ENCODE data around the gene BICC1. TPM values are rescaled to one million over a fixed set of nuclear protein-coding genes. Genes with fewer than 3 reads are reported as not detected.

The BICC1 gene
- polyA plus RNA-seq, 3 donors, result 0.02 to 0.24 (median 0.14) TPM

GRCh38 chr10:58807629-58808022, 295.0 kb downstream of the BICC1 start:
- intact Hi-C loops (cut with micrococcal nuclease), result no loop called here
- Mint-ChIP-seq H3K4me1 (no peaks in the 10 kb centered on the region), H3K27ac (no peak overlapping the region), H3K36me3 (peaks cover 2 to 4% of the 10 kb centered on the region in 2 donors), H3K9me3 (peaks cover 0 to 3% (median 0%) of the 10 kb centered on the region in 7 donors), H3K27me3 (ENCODE audit: low read depth in 3 of 3) (peaks cover 0 to 2% (median 0%) of the 10 kb centered on the region in 3 donors), H3K4me3 (no peak overlapping the region)
- Histone ChIP-seq H3K4me2 (replicated peaks; ENCODE audit: extremely low read depth, low read length, poor library complexity, severe bottlenecking) (no peak overlapping the region), H3K79me2 (ENCODE audit: insufficient read depth, low read length) (no peaks in the 10 kb centered on the region), H3K27ac (ENCODE audit: low read depth in 1 of 2, low read length in 2 of 2) (no peak overlapping the region), H3K9ac (ENCODE audit: insufficient read depth, low read length, poor library complexity, severe bottlenecking) (no peak overlapping the region), H3K9me3 (replicated peaks in 1 of 2; ENCODE audit: control insufficient read depth in 1 of 2, insufficient read depth in 1 of 2, low read length in 2 of 2) (no peaks in the 10 kb centered on the region), H3K27me3 (ENCODE audit: control insufficient read depth in 2 of 2, insufficient read depth in 2 of 2, low read length in 2 of 2) (no peaks in the 10 kb centered on the region), H2AFZ (ENCODE audit: insufficient read depth, low read depth, low read length, poor library complexity, severe bottlenecking) (no peak overlapping the region), H3K4me3 (replicated peaks in 1 of 3; ENCODE audit: low read depth in 2 of 3, low read length in 3 of 3) (no peak overlapping the region), H4K20me1 (ENCODE audit: insufficient read depth, low read length) (no peaks in the 10 kb centered on the region), H3K4me1 (ENCODE audit: control insufficient read depth in 1 of 2, insufficient read depth in 2 of 2, low read length in 2 of 2) (no peaks in the 10 kb centered on the region), H3K36me3 (replicated peaks in 1 of 2; ENCODE audit: control insufficient read depth in 1 of 2, insufficient read depth in 2 of 2, low read length in 2 of 2) (no peaks in the 10 kb centered on the region)
- no CpG with 5 or more reads among the region's 4 CpGs for whole genome bisulfite sequencing (ENCODE audit: insufficient coverage)
- no peak for TF ChIP-seq CTCF (IDR thresholded peaks at IDR 0.05)
- DNase-seq, result no peak

- TF ChIP-seq CTCF (IDR thresholded peaks at IDR 0.05), result no peak
- Histone ChIP-seq H3K27me3 (ENCODE audit: control insufficient read depth in 2 of 2, insufficient read depth in 2 of 2, low read length in 2 of 2) (no peaks in the 10 kb centered on the region), H3K4me1 (ENCODE audit: control insufficient read depth in 1 of 2, insufficient read depth in 2 of 2, low read length in 2 of 2) (no peaks in the 10 kb centered on the region), H3K79me2 (ENCODE audit: insufficient read depth, low read length) (no peaks in the 10 kb centered on the region), H2AFZ (ENCODE audit: insufficient read depth, low read depth, low read length, poor library complexity, severe bottlenecking) (no peak overlapping the region), H3K36me3 (replicated peaks in 1 of 2; ENCODE audit: control insufficient read depth in 1 of 2, insufficient read depth in 2 of 2, low read length in 2 of 2) (no peaks in the 10 kb centered on the region), H3K4me2 (replicated peaks; ENCODE audit: extremely low read depth, low read length, poor library complexity, severe bottlenecking) (no peak overlapping the region), H3K9me3 (replicated peaks in 1 of 2; ENCODE audit: control insufficient read depth in 1 of 2, insufficient read depth in 1 of 2, low read length in 2 of 2) (no peaks in the 10 kb centered on the region), H3K4me3 (replicated peaks in 1 of 3; ENCODE audit: low read depth in 2 of 3, low read length in 3 of 3) (no peak overlapping the region), H3K27ac (ENCODE audit: low read depth in 1 of 2, low read length in 2 of 2) (no peak overlapping the region), H3K9ac (ENCODE audit: insufficient read depth, low read length, poor library complexity, severe bottlenecking) (no peak overlapping the region), H4K20me1 (ENCODE audit: insufficient read depth, low read length) (no peaks in the 10 kb centered on the region)
- H3K4me3 Mint-ChIP-seq, result no peak overlapping the region
- peaks cover 0 to 3% (median 0%) of the 10 kb centered on the region in 7 donors for H3K9me3 Mint-ChIP-seq
- H3K4me1 Mint-ChIP-seq, result no peaks in the 10 kb centered on the region
- no peak overlapping the region for H3K27ac Mint-ChIP-seq
- peaks cover 0 to 2% (median 0%) of the 10 kb centered on the region in 3 donors for H3K27me3 Mint-ChIP-seq (ENCODE audit: low read depth in 3 of 3)
- DNase-seq, result no peak
- WGBS (ENCODE audit: insufficient coverage), result 100% methylated on average over 1 of the region's 2 CpGs
- intact Hi-C loops (cut with micrococcal nuclease), result no loop called here
- H3K36me3 Mint-ChIP-seq, result peaks cover 6 to 13% of the 10 kb centered on the region in 2 donors
These were observed 298.1 kb downstream of the BICC1 start for GRCh38 chr10:58810751-58811150.
